IMR-90 (cell line): ENCODE results near the gene AAMDC. TPM values are rescaled to one million over a fixed set of nuclear protein-coding genes. Genes with fewer than 3 reads are reported as not detected.

Experiments
- ATAC-seq: fragments of 200-7000 bp; cut with Tn5 transposase; 2 replicates; pipeline ENCODE4 v1.9.1; 2020; ENCODE audit warnings: low read depth, mild to moderate bottlenecking, moderate library complexity
- BruUV-seq: library from RNA; stranded (reverse); fragments of 400-500 nt; replicated peaks from 2 replicates; lab custom pipeline; 2021; lab: Mats Ljungman, UMichigan
- CTCF ChIA-PET: fragments of 300-600 bp; formaldehyde crosslinking; extraction: SDS; loops from one replicate; lab custom pipeline; 2021; ENCODE audit warnings: antibody characterized with exemption; lab: Yijun Ruan, JAX
- POLR2A ChIA-PET: fragments of 300-600 bp; sonication (Branson Sonifier 250); formaldehyde crosslinking; loops from one replicate; lab custom pipeline; 2022; ENCODE audit warnings: antibody characterized with exemption; ENCODE audit not compliant: unreplicated experiment; lab: Charles Lee
- DNase-seq: peaks from one replicate; pipeline ENCODE4 v3.0.0; 2013
- H2AFZ ChIP-seq: replicated peaks from 2 replicates; pipeline ENCODE3; 2013; ENCODE audit warnings: low read length, mild to moderate bottlenecking; ENCODE audit not compliant: poor library complexity
- H2AK5ac ChIP-seq: 2 replicates; pipeline ENCODE4 v1.6.1; 2013; ENCODE audit warnings: low read depth, low read length, inconsistent platforms
- H2AK9ac ChIP-seq: replicated peaks from 2 replicates; pipeline ENCODE3; 2013; ENCODE audit warnings: mild to moderate bottlenecking, low read depth, low read length, moderate library complexity; ENCODE audit not compliant: poor library complexity
- H2BK120ac ChIP-seq: 2 replicates; pipeline ENCODE4 v1.6.1; 2013; ENCODE audit warnings: low read depth, low read length, inconsistent platforms
- H2BK15ac ChIP-seq: 3 replicates; pipeline ENCODE4 v1.6.1; 2013; ENCODE audit warnings: low read depth, low read length, inconsistent platforms
- H2BK20ac ChIP-seq: 2 replicates; pipeline ENCODE4 v1.6.1; 2013; ENCODE audit warnings: low read depth, mild to moderate bottlenecking, inconsistent platforms, low read length, moderate library complexity
- H2BK5ac ChIP-seq: 2 replicates; pipeline ENCODE4 v1.6.1; 2013; ENCODE audit warnings: mild to moderate bottlenecking, low read depth, low read length, inconsistent platforms; ENCODE audit not compliant: poor library complexity, severe bottlenecking
- H3K14ac ChIP-seq: replicated peaks from 2 replicates; pipeline ENCODE4 v1.6.1; 2013; ENCODE audit warnings: low read depth, low read length, inconsistent platforms
- H3K18ac ChIP-seq: 2 replicates; pipeline ENCODE4 v1.6.1; 2013; ENCODE audit warnings: low read depth, low read length, control low read depth
- H3K23ac ChIP-seq: 2 replicates; pipeline ENCODE4 v1.6.1; 2013; ENCODE audit warnings: low read depth, low read length, inconsistent platforms
- H3K27ac ChIP-seq: 2 replicates; pipeline ENCODE4 v1.5.1; 2013; ENCODE audit warnings: mild to moderate bottlenecking, control low read depth, low read length; ENCODE audit not compliant: insufficient read depth
- H3K27me3 ChIP-seq: 2 replicates; pipeline ENCODE4 v1.6.1; 2013; ENCODE audit warnings: low read length; ENCODE audit not compliant: control insufficient read depth, insufficient read depth
- H3K36me3 ChIP-seq: 2 replicates; pipeline ENCODE4 v1.6.1; 2013; ENCODE audit warnings: low read length, mixed read lengths; ENCODE audit not compliant: control insufficient read depth, insufficient read depth
- H3K4ac ChIP-seq: 2 replicates; pipeline ENCODE4 v1.6.1; 2013; ENCODE audit warnings: low read depth, low read length, inconsistent platforms
- H3K4me1 ChIP-seq: 2 replicates; pipeline ENCODE4 v1.6.1; 2013; ENCODE audit warnings: low read length, mixed read lengths; ENCODE audit not compliant: control insufficient read depth, insufficient read depth
- H3K4me2 ChIP-seq: 2 replicates; pipeline ENCODE4 v1.6.1; 2013; ENCODE audit warnings: low read depth, mild to moderate bottlenecking, control low read depth, low read length, moderate library complexity
- H3K4me3 ChIP-seq: 2 replicates; pipeline ENCODE4 v1.5.1; 2013; ENCODE audit warnings: low read depth, mild to moderate bottlenecking, control low read depth, low read length, moderate library complexity; ENCODE audit not compliant: insufficient read depth
- H3K56ac ChIP-seq: 2 replicates; pipeline ENCODE4 v1.6.1; 2013; ENCODE audit warnings: low read length, inconsistent platforms; ENCODE audit not compliant: insufficient read depth; ENCODE audit errors: extremely low read depth
- H3K79me1 ChIP-seq, 2 experiments: 2 replicates each; pipeline ENCODE4 v1.6.1; 2013; ENCODE audit warnings: low read length in 2 of 2, inconsistent platforms in 1 of 2, low read depth in 1 of 2
- H3K9ac ChIP-seq: 2 replicates; pipeline ENCODE4 v1.6.1; 2013; ENCODE audit warnings: low read depth, low read length, control low read depth
- H3K9me1 ChIP-seq: 2 replicates; pipeline ENCODE4 v1.6.1; 2013; ENCODE audit warnings: low read length, inconsistent platforms; ENCODE audit not compliant: insufficient read depth
- H3K9me3 ChIP-seq: 2 replicates; pipeline ENCODE4 v1.6.1; 2013; ENCODE audit warnings: low read length; ENCODE audit not compliant: control insufficient read depth, insufficient read depth
- H4K20me1 ChIP-seq: 2 replicates; pipeline ENCODE4 v1.6.1; 2013; ENCODE audit warnings: low read length, inconsistent platforms; ENCODE audit not compliant: insufficient read depth
- H4K5ac ChIP-seq: 2 replicates; pipeline ENCODE4 v1.6.1; 2013; ENCODE audit warnings: mild to moderate bottlenecking, low read depth, low read length, control low read depth
- H4K8ac ChIP-seq, 2 experiments: 2 replicates each; pipeline ENCODE4 v1.6.1; 2013; ENCODE audit warnings: low read depth in 2 of 2, low read length in 2 of 2, control low read depth in 1 of 2, inconsistent platforms in 1 of 2
- H4K91ac ChIP-seq: 2 replicates; pipeline ENCODE4 v1.6.1; 2013; ENCODE audit warnings: low read depth, low read length, inconsistent platforms; ENCODE audit not compliant: insufficient read depth
- BHLHE40 ChIP-seq: fragments of 150-350 bp; IDR thresholded peaks from 2 replicates; pipeline ENCODE4 v1.6.1; 2016; ENCODE audit warnings: mild to moderate bottlenecking, low read depth, low read length
- CEBPB ChIP-seq: IDR thresholded peaks from 2 replicates; pipeline ENCODE4 v1.6.1; 2012; ENCODE audit warnings: low read depth, low read length, improper control_type of control experiment
- CHD1 ChIP-seq: IDR thresholded peaks from 2 replicates; pipeline ENCODE4 v1.6.1; 2012; ENCODE audit warnings: low read depth, low read length, improper control_type of control experiment
- ELK1 ChIP-seq: fragments of 150-350 bp; IDR thresholded peaks from 2 replicates; pipeline ENCODE4 v1.6.1; 2016; ENCODE audit warnings: low read depth, mild to moderate bottlenecking, low read length, moderate library complexity, borderline replicate concordance
- FOS ChIP-seq: fragments of 150-350 bp; IDR thresholded peaks from 2 replicates; pipeline ENCODE4 v1.6.1; 2016; ENCODE audit warnings: low read depth, low read length
- MXI1 ChIP-seq: IDR thresholded peaks from 2 replicates; pipeline ENCODE4 v1.6.1; 2012; ENCODE audit warnings: low read depth, mild to moderate bottlenecking, low read length, moderate library complexity, borderline replicate concordance
- POLR2A ChIP-seq: IDR thresholded peaks from 2 replicates; pipeline ENCODE4 v1.6.1; 2012; ENCODE audit warnings: mild to moderate bottlenecking, low read depth, low read length
- RAD21 ChIP-seq: IDR thresholded peaks from 2 replicates; pipeline ENCODE4 v1.6.1; 2012; ENCODE audit warnings: low read length, improper control_type of control experiment
- RCOR1 ChIP-seq: IDR thresholded peaks from 2 replicates; pipeline ENCODE4 v1.6.1; 2012; ENCODE audit warnings: mild to moderate bottlenecking, low read length, improper control_type of control experiment; ENCODE audit not compliant: insufficient replicate concordance
- RFX5 ChIP-seq: IDR thresholded peaks from 2 replicates; pipeline ENCODE4 v1.8.0; 2012; ENCODE audit warnings: low read depth, mild to moderate bottlenecking, low read length, moderate library complexity
- USF2 ChIP-seq: fragments of 150-350 bp; IDR thresholded peaks from 2 replicates; pipeline ENCODE4 v1.6.1; 2017; ENCODE audit warnings: mild to moderate bottlenecking, antibody characterized with exemption, low read length, low read depth
- dilution Hi-C: fragments of 300-500 bp; cut with HindIII; formaldehyde crosslinking; loops from one replicate; pipeline ENCODE4 v1.14.3; 2018; ENCODE audit warnings: low sequenced_read_pairs; ENCODE audit not compliant: unreplicated experiment
- in situ Hi-C: fragments of 300-500 bp; cut with MboI; formaldehyde crosslinking; loops from 3 replicates; pipeline ENCODE4 v1.14.3; 2019; ENCODE audit warnings: low sequenced_read_pairs, inconsistent platforms, mixed read lengths
- intact Hi-C: fragments of 100-400 bp; cut with micrococcal nuclease; formaldehyde crosslinking; loops from 2 replicates; pipeline ENCODE4 v1.10.0; 2022
- polyA plus RNA-seq, 3 experiments: library from polyadenylated mRNA; depleted of rRNA; stranded (reverse); fragments of >200 nt; gene quantifications; 2 replicates each; pipeline ENCODE4 v1.2.3, GENCODE V29; 2012; ENCODE audit warnings: low replicate concordance in 1 of 3
- total RNA-seq: library from RNA; depleted of rRNA; stranded (reverse); fragments of >200 nt; gene quantifications from 2 replicates; pipeline ENCODE4 v1.2.3, GENCODE V29; 2012

AAMDC gene
- total and polyA plus RNA-seq, 2 of the 4 experiments (the other 2 are of a cell fraction), result 15.8 to 47.6 TPM

GRCh38 chr11:77806415-77806814 is 14.5 kb upstream of the AAMDC start:
- TF ChIP-seq CHD1, result no peak
- TF ChIP-seq CEBPB, result no peak
- TF ChIP-seq RAD21, result no peak
- no peak for TF ChIP-seq MXI1
- no peak for TF ChIP-seq USF2
- TF ChIP-seq RFX5, result no peak
- no peak for TF ChIP-seq FOS
- no peak for TF ChIP-seq POLR2A
- TF ChIP-seq RCOR1, result no peak
- no peak for TF ChIP-seq ELK1
- TF ChIP-seq BHLHE40, result no peak
- DNase-seq, result no peak

More at GRCh38 chr11:77806415-77806814, 14.5 kb upstream of the AAMDC start:
- no peak overlapping the region for H2AFZ ChIP-seq
- no peak overlapping the region for H2BK15ac ChIP-seq
- no peak overlapping the region for H3K27ac ChIP-seq
- H3K4me1 ChIP-seq, result no peaks in the 10 kb centered on the region; the same call in 1 of the 2 replicates
- in situ Hi-C loops, result no loop called here
- ATAC-seq, result no peak
- no peaks in the 10 kb centered on the region for H3K27me3 ChIP-seq
- no peak overlapping the region for H3K4me2 ChIP-seq
- no peaks in the 10 kb centered on the region for H3K9me3 ChIP-seq
- CTCF ChIA-PET, result interaction anchor here (0.6 to 0.8 kb wide), 2 partner anchors 24 to 1124 kb away, joined by 4 to 5 read pairs; no protein-coding TSS in a partner anchor
- H3K23ac ChIP-seq, result no peak overlapping the region
- no peak overlapping the region for H3K18ac ChIP-seq
- H2AK9ac ChIP-seq, result no peak overlapping the region
- no peak overlapping the region for H2BK120ac ChIP-seq
- peaks cover 3% of the 10 kb centered on the region; the same call in 1 of the 2 replicates for H3K36me3 ChIP-seq
- H3K4me3 ChIP-seq, result no peak overlapping the region
- no peak overlapping the region for H3K9ac ChIP-seq
- POLR2A ChIA-PET, result no interaction called here
- no peak overlapping the region for H2BK20ac ChIP-seq
- no TSS peak for BruUV-seq
- H2BK5ac ChIP-seq, result no peak overlapping the region
- no peak overlapping the region for H4K91ac ChIP-seq
- no peak overlapping the region for H2AK5ac ChIP-seq
- no peak overlapping the region for H3K56ac ChIP-seq
- dilution Hi-C loops, result no loop called here
- no peak overlapping the region for H4K8ac ChIP-seq
- H4K5ac ChIP-seq, result no peak overlapping the region
- no peak overlapping the region for H3K4ac ChIP-seq
- H3K9me1 ChIP-seq, result peaks cover 16% of the 10 kb centered on the region
- peaks cover 32 to 79% of the 10 kb centered on the region in 2 experiments for H3K79me1 ChIP-seq
- H4K20me1 ChIP-seq, result peaks cover 77% of the 10 kb centered on the region
- intact Hi-C loops, result no loop called here
- no peak overlapping the region for H3K14ac ChIP-seq
